Measurements from ENCODE around the gene GIMAP5.

The GIMAP5 gene

GRCh38 chr7:150736864-150737263, 354 bp upstream of the GIMAP5 start:
- H3K4me3 ChIP-seq (ENCODE audit: low read length), result no peak overlapping the region
- peaks cover 100% of the 10 kb centered on the region for H3K27me3 ChIP-seq (ENCODE audit: control insufficient read depth, insufficient read depth, low read length)
- no peaks in the 10 kb centered on the region for H3K9me3 ChIP-seq (ENCODE audit: control insufficient read depth, low read depth, low read length)
- no peak overlapping the region for H3K27ac ChIP-seq (ENCODE audit: low read length)
- no peaks in the 10 kb centered on the region for H3K36me3 ChIP-seq (ENCODE audit: control insufficient read depth, low read depth, low read length)
- peaks cover 5% of the 10 kb centered on the region for H3K4me1 ChIP-seq (ENCODE audit: control insufficient read depth, low read depth, low read length)
- no peak overlapping the region for H3K9ac ChIP-seq (ENCODE audit: low read length)

- H3K36me3 ChIP-seq (ENCODE audit: control insufficient read depth, low read depth, low read length), result no peaks in the 10 kb centered on the region
- no peak overlapping the region for H3K27ac ChIP-seq (ENCODE audit: low read length)
- H3K9me3 ChIP-seq (ENCODE audit: control insufficient read depth, low read depth, low read length), result no peaks in the 10 kb centered on the region
- H3K4me3 ChIP-seq (ENCODE audit: low read length), result no peak overlapping the region
- peaks cover 100% of the 10 kb centered on the region for H3K27me3 ChIP-seq (ENCODE audit: control insufficient read depth, insufficient read depth, low read length)
- H3K4me1 ChIP-seq (ENCODE audit: control insufficient read depth, low read depth, low read length), result peaks cover 5% of the 10 kb centered on the region
- H3K9ac ChIP-seq (ENCODE audit: low read length), result no peak overlapping the region
Measured at GRCh38 chr7:150738092-150738491, 874 bp downstream of the GIMAP5 start.

- Histone ChIP-seq H3K27me3 (ENCODE audit: control insufficient read depth, insufficient read depth, low read length) (peaks cover 100% of the 10 kb centered on the region), H3K4me1 (ENCODE audit: control insufficient read depth, low read depth, low read length) (peaks cover 5% of the 10 kb centered on the region), H3K9ac (ENCODE audit: low read length) (no peak overlapping the region), H3K36me3 (ENCODE audit: control insufficient read depth, low read depth, low read length) (no peaks in the 10 kb centered on the region), H3K27ac (ENCODE audit: low read length) (no peak overlapping the region), H3K4me3 (ENCODE audit: low read length) (no peak overlapping the region), H3K9me3 (ENCODE audit: control insufficient read depth, low read depth, low read length) (no peaks in the 10 kb centered on the region)
Measured at GRCh38 chr7:150738591-150739001, 1.4 kb downstream of the GIMAP5 start.

- H3K36me3 ChIP-seq (ENCODE audit: control insufficient read depth, low read depth, low read length), result no peaks in the 10 kb centered on the region
- no peaks in the 10 kb centered on the region for H3K9me3 ChIP-seq (ENCODE audit: control insufficient read depth, low read depth, low read length)
- peaks cover 100% of the 10 kb centered on the region for H3K27me3 ChIP-seq (ENCODE audit: control insufficient read depth, insufficient read depth, low read length)
- H3K27ac ChIP-seq (ENCODE audit: low read length), result no peak overlapping the region
- peaks cover 5% of the 10 kb centered on the region for H3K4me1 ChIP-seq (ENCODE audit: control insufficient read depth, low read depth, low read length)
- H3K9ac ChIP-seq (ENCODE audit: low read length), result no peak overlapping the region
- H3K4me3 ChIP-seq (ENCODE audit: low read length), result no peak overlapping the region
Measured at GRCh38 chr7:150739033-150739432, 1.8 kb downstream of the GIMAP5 start.

GRCh38 chr7:150740053-150740452, 2.8 kb downstream of the GIMAP5 start:
- H3K9ac ChIP-seq (ENCODE audit: low read length), result no peak overlapping the region
- no peaks in the 10 kb centered on the region for H3K36me3 ChIP-seq (ENCODE audit: control insufficient read depth, low read depth, low read length)

GRCh38 chr7:150742286-150742968, 5.2 kb downstream of the GIMAP5 start:
- H3K4me3 ChIP-seq (ENCODE audit: low read length), result no peak overlapping the region
- H3K4me1 ChIP-seq (ENCODE audit: control insufficient read depth, low read depth, low read length), result no peaks in the 10 kb centered on the region
- no peaks in the 10 kb centered on the region for H3K36me3 ChIP-seq (ENCODE audit: control insufficient read depth, low read depth, low read length)
- no peaks in the 10 kb centered on the region for H3K9me3 ChIP-seq (ENCODE audit: control insufficient read depth, low read depth, low read length)
- no peak overlapping the region for H3K27ac ChIP-seq (ENCODE audit: low read length)
- H3K9ac ChIP-seq (ENCODE audit: low read length), result no peak overlapping the region
- peaks cover 97% of the 10 kb centered on the region for H3K27me3 ChIP-seq (ENCODE audit: control insufficient read depth, insufficient read depth, low read length)

More at GRCh38 chr7:150740053-150740452, 2.8 kb downstream of the GIMAP5 start:
- no peak overlapping the region for H3K4me3 ChIP-seq (ENCODE audit: low read length)
- no peak overlapping the region for H3K27ac ChIP-seq (ENCODE audit: low read length)
- peaks cover 100% of the 10 kb centered on the region for H3K27me3 ChIP-seq (ENCODE audit: control insufficient read depth, insufficient read depth, low read length)
- peaks cover 5% of the 10 kb centered on the region for H3K4me1 ChIP-seq (ENCODE audit: control insufficient read depth, low read depth, low read length)
- no peaks in the 10 kb centered on the region for H3K9me3 ChIP-seq (ENCODE audit: control insufficient read depth, low read depth, low read length)

- Histone ChIP-seq H3K27me3 (ENCODE audit: control insufficient read depth, insufficient read depth, low read length) (peaks cover 97% of the 10 kb centered on the region), H3K4me1 (ENCODE audit: control insufficient read depth, low read depth, low read length) (no peaks in the 10 kb centered on the region), H3K9me3 (ENCODE audit: control insufficient read depth, low read depth, low read length) (no peaks in the 10 kb centered on the region), H3K36me3 (ENCODE audit: control insufficient read depth, low read depth, low read length) (no peaks in the 10 kb centered on the region), H3K27ac (ENCODE audit: low read length) (no peak overlapping the region), H3K4me3 (ENCODE audit: low read length) (no peak overlapping the region), H3K9ac (ENCODE audit: low read length) (no peak overlapping the region)
Measured at GRCh38 chr7:150744041-150744656, 6.9 kb downstream of the GIMAP5 start.

GRCh38 chr7:150745086-150745485, 7.9 kb downstream of the GIMAP5 start:
- Histone ChIP-seq H3K4me1 (ENCODE audit: control insufficient read depth, low read depth, low read length) (no peaks in the 10 kb centered on the region), H3K9ac (ENCODE audit: low read length) (no peak overlapping the region), H3K36me3 (ENCODE audit: control insufficient read depth, low read depth, low read length) (no peaks in the 10 kb centered on the region), H3K4me3 (ENCODE audit: low read length) (no peak overlapping the region), H3K9me3 (ENCODE audit: control insufficient read depth, low read depth, low read length) (no peaks in the 10 kb centered on the region), H3K27me3 (ENCODE audit: control insufficient read depth, insufficient read depth, low read length) (peaks cover 97% of the 10 kb centered on the region), H3K27ac (ENCODE audit: low read length) (no peak overlapping the region)

- no peaks in the 10 kb centered on the region for H3K4me1 ChIP-seq (ENCODE audit: control insufficient read depth, low read depth, low read length)
- no peak overlapping the region for H3K4me3 ChIP-seq (ENCODE audit: low read length)
- no peaks in the 10 kb centered on the region for H3K9me3 ChIP-seq (ENCODE audit: control insufficient read depth, low read depth, low read length)
- no peaks in the 10 kb centered on the region for H3K36me3 ChIP-seq (ENCODE audit: control insufficient read depth, low read depth, low read length)
- H3K27me3 ChIP-seq (ENCODE audit: control insufficient read depth, insufficient read depth, low read length), result peaks cover 92% of the 10 kb centered on the region
- no peak overlapping the region for H3K9ac ChIP-seq (ENCODE audit: low read length)
- H3K27ac ChIP-seq (ENCODE audit: low read length), result no peak overlapping the region
Measured at GRCh38 chr7:150745876-150746275, 8.7 kb downstream of the GIMAP5 start.

GRCh38 chr7:150746921-150747320, 9.7 kb downstream of the GIMAP5 start:
- Histone ChIP-seq H3K27me3 (ENCODE audit: control insufficient read depth, insufficient read depth, low read length) (peaks cover 89% of the 10 kb centered on the region), H3K4me1 (ENCODE audit: control insufficient read depth, low read depth, low read length) (no peaks in the 10 kb centered on the region)

GRCh38 chr7:150748376-150748775, 11.2 kb downstream of the GIMAP5 start:
- no peaks in the 10 kb centered on the region for H3K36me3 ChIP-seq (ENCODE audit: control insufficient read depth, low read depth, low read length)
- H3K9ac ChIP-seq (ENCODE audit: low read length), result no peak overlapping the region
- H3K4me3 ChIP-seq (ENCODE audit: low read length), result no peak overlapping the region
- H3K27me3 ChIP-seq (ENCODE audit: control insufficient read depth, insufficient read depth, low read length), result peaks cover 86% of the 10 kb centered on the region
- H3K4me1 ChIP-seq (ENCODE audit: control insufficient read depth, low read depth, low read length), result no peaks in the 10 kb centered on the region
- no peak overlapping the region for H3K27ac ChIP-seq (ENCODE audit: low read length)
- no peaks in the 10 kb centered on the region for H3K9me3 ChIP-seq (ENCODE audit: control insufficient read depth, low read depth, low read length)

More at GRCh38 chr7:150746921-150747320, 9.7 kb downstream of the GIMAP5 start:
- Histone ChIP-seq H3K4me3 (ENCODE audit: low read length) (no peak overlapping the region), H3K27ac (ENCODE audit: low read length) (no peak overlapping the region), H3K9ac (ENCODE audit: low read length) (no peak overlapping the region), H3K36me3 (ENCODE audit: control insufficient read depth, low read depth, low read length) (no peaks in the 10 kb centered on the region), H3K9me3 (ENCODE audit: control insufficient read depth, low read depth, low read length) (no peaks in the 10 kb centered on the region)

GRCh38 chr7:150751702-150752101, 14.5 kb downstream of the GIMAP5 start:
- Histone ChIP-seq H3K36me3 (ENCODE audit: control insufficient read depth, low read depth, low read length) (no peaks in the 10 kb centered on the region), H3K4me1 (ENCODE audit: control insufficient read depth, low read depth, low read length) (no peaks in the 10 kb centered on the region), H3K27me3 (ENCODE audit: control insufficient read depth, insufficient read depth, low read length) (peaks cover 56% of the 10 kb centered on the region), H3K9me3 (ENCODE audit: control insufficient read depth, low read depth, low read length) (no peaks in the 10 kb centered on the region), H3K27ac (ENCODE audit: low read length) (no peak overlapping the region), H3K4me3 (ENCODE audit: low read length) (no peak overlapping the region), H3K9ac (ENCODE audit: low read length) (no peak overlapping the region)

Measured in iPS-18a (cell line).